H1 (cell line): Measurements from ENCODE around the gene CUL9. TPM values are rescaled to one million over a fixed set of nuclear protein-coding genes. Genes with fewer than 3 reads are reported as not detected.

ENCODE experiments used
- CTCF ChIA-PET: fragments of 300-600 bp; sonication (Branson Sonifier 250); formaldehyde crosslinking; loops from one replicate; lab custom pipeline; 2021; ENCODE audit not compliant: partially characterized antibody; lab: Charles Lee
- POLR2A ChIA-PET: fragments of 300-600 bp; sonication (Branson Sonifier 250); formaldehyde crosslinking; loops from one replicate; lab custom pipeline; 2021; ENCODE audit warnings: inconsistent platforms; ENCODE audit not compliant: partially characterized antibody; lab: Charles Lee
- DNase-seq, 2 experiments: peaks; one replicate each; pipeline versions ENCODE4 v3.0.0 to v3.0.0-alpha.2; 2010 to 2022; ENCODE audit warnings: low spot score in 2 of 2, low read depth in 1 of 2, mixed read lengths in 1 of 2
- FAIRE-seq: peaks from 2 replicates; lab custom pipeline; 2011; peaks lifted over from hg19 to GRCh38; lab: Jason Lieb, UNC
- H2AFZ ChIP-seq: 2 replicates; pipeline ENCODE4 v1.8.1; 2012; ENCODE audit warnings: low read length, inconsistent platforms
- H2AK5ac ChIP-seq: 2 replicates; pipeline ENCODE4 v1.6.1; 2013; ENCODE audit warnings: low read depth, low read length
- H2BK120ac ChIP-seq: replicated peaks from 2 replicates; pipeline ENCODE3; 2013; ENCODE audit warnings: low read depth, low read length, inconsistent platforms
- H2BK12ac ChIP-seq: 2 replicates; pipeline ENCODE4 v1.6.1; 2013; ENCODE audit warnings: low read depth, low read length
- H2BK15ac ChIP-seq: 2 replicates; pipeline ENCODE4 v1.6.1; 2013; ENCODE audit warnings: low read length
- H2BK20ac ChIP-seq: 2 replicates; pipeline ENCODE4 v1.6.1; 2013; ENCODE audit warnings: low read length
- H2BK5ac ChIP-seq: 2 replicates; pipeline ENCODE4 v1.6.1; 2013; ENCODE audit warnings: low read depth, low read length
- H3K14ac ChIP-seq: 2 replicates; pipeline ENCODE4 v1.6.1; 2013; ENCODE audit warnings: inconsistent platforms; ENCODE audit not compliant: insufficient read length
- H3K18ac ChIP-seq: 2 replicates; pipeline ENCODE4 v1.6.1; 2013; ENCODE audit warnings: low read length; ENCODE audit errors: extremely low read depth
- H3K23ac ChIP-seq: 2 replicates; pipeline ENCODE4 v1.6.1; 2013; ENCODE audit warnings: inconsistent platforms; ENCODE audit not compliant: insufficient read length
- H3K23me2 ChIP-seq: 2 replicates; pipeline ENCODE4 v1.6.1; 2013; ENCODE audit warnings: low read depth, low read length
- H3K27ac ChIP-seq: 2 replicates; pipeline ENCODE4 v1.6.1; 2011; ENCODE audit warnings: low read depth, low read length, inconsistent platforms
- H3K27me3 ChIP-seq, 4 experiments: replicated peaks in 1 of 4; 1 replicate in 1 of 4; 2 replicates in 3 of 4; pipeline versions ENCODE4 v1.6.1 to v1.8.1; 2011 to 2013; ENCODE audit warnings: low read length in 3 of 4, mild to moderate bottlenecking in 3 of 4, inconsistent platforms in 2 of 4, mixed read lengths in 2 of 4, moderate library complexity in 1 of 4; ENCODE audit not compliant: control insufficient read depth in 3 of 4, insufficient read depth in 3 of 4; ENCODE audit errors: extremely low read depth in 1 of 4
- H3K36me3 ChIP-seq, 4 experiments: 2 replicates each; pipeline versions ENCODE4 v1.6.1 to v1.8.1; 2011 to 2013; ENCODE audit warnings: mild to moderate bottlenecking in 4 of 4, low read length in 3 of 4, moderate library complexity in 2 of 4, control low read depth in 1 of 4, inconsistent platforms in 1 of 4; ENCODE audit not compliant: insufficient read depth in 4 of 4, control insufficient read depth in 2 of 4
- H3K4ac ChIP-seq: replicated peaks from 2 replicates; pipeline ENCODE3; 2013; ENCODE audit warnings: low read length, low read depth, mixed read lengths, inconsistent platforms; ENCODE audit not compliant: insufficient read length
- H3K4me1 ChIP-seq, 4 experiments: replicated peaks in 1 of 4; 1 replicate in 1 of 4; 2 replicates in 3 of 4; pipeline versions ENCODE4 v1.6.1 to v1.8.1; 2011 to 2013; ENCODE audit warnings: low read length in 3 of 4, inconsistent platforms in 2 of 4, mixed read lengths in 1 of 4; ENCODE audit not compliant: insufficient read depth in 4 of 4, control insufficient read depth in 3 of 4
- H3K4me2 ChIP-seq, 2 experiments: 2 replicates each; pipeline versions ENCODE4 v1.6.1 to v1.8.1; 2011 to 2013; ENCODE audit warnings: low read depth in 2 of 2, low read length in 2 of 2, control low read depth in 1 of 2, inconsistent platforms in 1 of 2, mild to moderate bottlenecking in 1 of 2; ENCODE audit not compliant: insufficient read depth in 1 of 2
- H3K4me3 ChIP-seq, 4 experiments: fragments of 200-600, 300-600 bp in 1 of 4; sonication (generic), shearing (Covaris generic), sonication (Bioruptor Twin) in 1 of 4; 2 replicates each; pipeline versions ENCODE4 v1.5.1 to v1.8.1; 2011 to 2016; ENCODE audit warnings: low read length in 4 of 4, low read depth in 3 of 4, control low read depth in 2 of 4, inconsistent platforms in 2 of 4, mild to moderate bottlenecking in 2 of 4, mixed read lengths in 1 of 4, moderate library complexity in 1 of 4; ENCODE audit not compliant: insufficient read depth in 2 of 4; ENCODE audit errors: extremely low read depth in 1 of 4
- H3K56ac ChIP-seq: replicated peaks from 2 replicates; pipeline ENCODE3; 2013; ENCODE audit warnings: low read depth, mild to moderate bottlenecking, mixed read lengths, low read length, inconsistent platforms; ENCODE audit not compliant: insufficient read length
- H3K79me1 ChIP-seq: 2 replicates; pipeline ENCODE4 v1.6.1; 2013; ENCODE audit warnings: low read depth, low read length, control low read depth
- H3K79me2 ChIP-seq, 2 experiments: 2 replicates each; pipeline versions ENCODE4 v1.6.1 to v1.8.1; 2012 to 2013; ENCODE audit warnings: low read length in 2 of 2, mild to moderate bottlenecking in 2 of 2, inconsistent platforms in 1 of 2; ENCODE audit not compliant: insufficient read depth in 2 of 2, control insufficient read depth in 1 of 2
- H3K9ac ChIP-seq, 4 experiments: replicated peaks in 1 of 4; 1 replicate in 1 of 4; 2 replicates in 3 of 4; pipeline versions ENCODE4 v1.6.1 to v1.8.1; 2011 to 2013; ENCODE audit warnings: low read depth in 3 of 4, low read length in 3 of 4, control low read depth in 2 of 4, mild to moderate bottlenecking in 2 of 4, moderate library complexity in 2 of 4, inconsistent platforms in 1 of 4; ENCODE audit errors: extremely low read depth in 1 of 4
- H3K9me3 ChIP-seq, 2 experiments: 2 replicates each; pipeline versions ENCODE4 v1.6.1 to v1.8.1; 2012 to 2013; ENCODE audit warnings: mild to moderate bottlenecking in 2 of 2, moderate library complexity in 2 of 2, control low read depth in 1 of 2, inconsistent platforms in 1 of 2, low read depth in 1 of 2, low read length in 1 of 2, mixed read lengths in 1 of 2; ENCODE audit not compliant: insufficient read depth in 2 of 2
- H4K20me1 ChIP-seq, 2 experiments: replicated peaks in 1 of 2; 2 replicates each; pipeline versions ENCODE3 to v1.8.1; 2011 to 2013; ENCODE audit warnings: inconsistent platforms in 2 of 2, low read length in 2 of 2, mild to moderate bottlenecking in 1 of 2; ENCODE audit not compliant: insufficient read depth in 2 of 2, control insufficient read depth in 1 of 2
- H4K5ac ChIP-seq: 2 replicates; pipeline ENCODE4 v1.6.1; 2013; ENCODE audit warnings: low read length, low read depth, mixed read lengths, inconsistent platforms; ENCODE audit not compliant: insufficient read length
- H4K8ac ChIP-seq: 2 replicates; pipeline ENCODE4 v1.8.0; 2013; ENCODE audit warnings: mild to moderate bottlenecking, moderate library complexity, low read length, inconsistent platforms; ENCODE audit not compliant: insufficient read depth; ENCODE audit errors: extremely low read depth
- H4K91ac ChIP-seq: replicated peaks from 2 replicates; pipeline ENCODE3; 2013; ENCODE audit warnings: low read length, mixed read lengths, inconsistent platforms; ENCODE audit not compliant: insufficient read length
- ASH2L ChIP-seq: fragments of 200-600, 300-600 bp; sonication (generic); IDR thresholded peaks from one replicate; pipeline ENCODE4 v1.7.1; 2017; ENCODE audit warnings: low read length
- ATF3 ChIP-seq: IDR thresholded peaks from 2 replicates; pipeline ENCODE4 v1.6.1; 2011; ENCODE audit warnings: low read depth, mild to moderate bottlenecking, low read length; ENCODE audit not compliant: insufficient read depth
- CEBPB ChIP-seq: IDR thresholded peaks from 2 replicates; pipeline ENCODE4 v1.6.1; 2012; ENCODE audit warnings: low read depth, low read length
- E2F6 ChIP-seq: IDR thresholded peaks from 2 replicates; pipeline ENCODE4 v1.6.1; 2012; ENCODE audit warnings: inconsistent platforms
- FOSL1 ChIP-seq: IDR thresholded peaks from 2 replicates; pipeline ENCODE4 v1.6.1; 2011; ENCODE audit warnings: mild to moderate bottlenecking, low read depth, low read length, moderate library complexity; ENCODE audit not compliant: insufficient read depth
- HDAC6 ChIP-seq: IDR thresholded peaks from one replicate; pipeline ENCODE4 v1.7.1; 2012; ENCODE audit warnings: low read depth, mild to moderate bottlenecking, inconsistent platforms, low read length, moderate library complexity
- JUND ChIP-seq: IDR thresholded peaks from 2 replicates; pipeline ENCODE4 v1.6.1; 2011; ENCODE audit warnings: mild to moderate bottlenecking, improper control_type of control experiment, low read length
- KDM1A ChIP-seq: fragments of 200-600, 300-600 bp; sonication (generic); IDR thresholded peaks from 2 replicates; pipeline ENCODE4 v1.7.1; 2016; ENCODE audit warnings: mild to moderate bottlenecking, low read length, borderline replicate concordance
- POLR2A ChIP-seq, 2 experiments: IDR thresholded peaks; 1 replicate in 1 of 2; 2 replicates in 1 of 2; pipeline ENCODE4 v1.6.1; 2011; ENCODE audit warnings: low read depth in 2 of 2, low read length in 2 of 2, mild to moderate bottlenecking in 2 of 2; ENCODE audit errors: control extremely low read depth in 1 of 2
- SP1 ChIP-seq: IDR thresholded peaks from 2 replicates; pipeline ENCODE4 v1.6.1; 2011; ENCODE audit warnings: low read depth, low read length
- SP4 ChIP-seq: IDR thresholded peaks from 2 replicates; pipeline ENCODE4 v1.6.1; 2012; ENCODE audit warnings: low read length, inconsistent platforms
- SUZ12 ChIP-seq: fragments of 200-600 bp; sonication (generic); IDR thresholded peaks from 2 replicates; pipeline ENCODE4 v1.6.1; 2012; ENCODE audit warnings: mild to moderate bottlenecking, inconsistent platforms, low read length, moderate library complexity, mixed read lengths
- USF2 ChIP-seq: IDR thresholded peaks from 2 replicates; pipeline ENCODE4 v1.6.1; 2011; ENCODE audit warnings: low read length, improper control_type of control experiment
- WGBS, 2 experiments: shearing (Covaris generic) in 1 of 2; methylation state at CpG; one replicate each; pipeline versions ENCODE4 v1.1.6 to v1.1.7; 2013 to 2015; ENCODE audit warnings: low lambda C conversion rate in 2 of 2, mixed read lengths in 2 of 2, inconsistent platforms in 1 of 2, low coverage in 1 of 2, missing lambda C conversion rate in 1 of 2; ENCODE audit not compliant: insufficient replicate concordance in 2 of 2, insufficient coverage in 1 of 2, insufficient read length in 1 of 2; ENCODE audit errors: extremely low coverage in 1 of 2, missing lambda C conversion rate in 1 of 2; 5-methylcytosine and 5-hydroxymethylcytosine counted together
- polyA plus RNA-seq, 7 experiments: library from polyadenylated mRNA; depleted of rRNA in 3 of 7; stranded (reverse) in 5 of 7; unstranded in 2 of 7; fragments of >200 nt in 5 of 7; fragments of 200-250 nt in 2 of 7; gene quantifications; 1 replicate in 5 of 7; 2 replicates in 1 of 7; 4 replicates in 1 of 7; pipeline versions ENCODE4 v1.2.1 to v1.2.3, GENCODE V29; 2011 to 2013; ENCODE audit warnings: missing spikeins in 2 of 7, mixed read lengths in 2 of 7
- total RNA-seq: library from RNA; stranded (reverse); fragmentation: NEBNext Ultra II Directional; extraction: Animal tissue kit (Norgen Biotek cat#: 25700); gene quantifications from 2 replicates; pipeline ENCODE4 v1.2.1, GENCODE V29; 2021

Gene CUL9
- total and polyA plus RNA-seq, 2 of the 8 experiments (the other 6 are each of a cell fraction or from before 2014, with no cell fraction given) = 7.7 to 9.8 TPM

- Histone ChIP-seq H3K27me3 (peaks cover 13 to 51% (median 44%) of the 10 kb centered on the region in 4 experiments), H3K14ac (no peak overlapping the region), H2AK5ac (no peak overlapping the region), H3K79me2 (no peaks in the 10 kb centered on the region), H3K9me3 (no peaks in the 10 kb centered on the region), H3K27ac (no peak overlapping the region), H2BK15ac (no peak overlapping the region), H3K36me3 (no peaks in the 10 kb centered on the region), H4K5ac (no peak overlapping the region), H3K23ac (no peak overlapping the region), H3K18ac (no peak overlapping the region), H3K4me2 (no peak overlapping the region), H2BK12ac (no peak overlapping the region), H3K4ac (no peak overlapping the region), H4K91ac (no peak overlapping the region), H2BK20ac (no peak overlapping the region), H2AFZ (no peak overlapping the region), H4K20me1 (peaks cover 0 to 4% of the 10 kb centered on the region in 2 experiments), H2BK120ac (no peak overlapping the region), H4K8ac (no peak overlapping the region), H3K4me1 (peaks cover 0 to 3% (median 1%) of the 10 kb centered on the region in 4 experiments; a peak in 4 of 7 replicates), H3K23me2 (no peaks in the 10 kb centered on the region; the same call in 1 of the 2 replicates), H3K56ac (no peak overlapping the region), H3K9ac (no peak overlapping the region), H3K4me3 (no peak overlapping the region), H2BK5ac (no peak overlapping the region), H3K79me1 (no peaks in the 10 kb centered on the region)
- DNase-seq = no peak
- WGBS, 2 experiments = 94% methylated on average over 1 of the region's 1 CpG; no CpG with 5 or more reads in 1 of the 2 experiments
- ChIA-PET CTCF (interaction anchor here (1.3 to 2.1 kb wide), 4 partner anchors 9 to 46 kb away, joined by 3 to 12 read pairs (median 4); partner anchors contain the start of gene DNPH1), POLR2A (no interaction called here)
- no peak for FAIRE-seq
- TF ChIP-seq SP4 (no peak), ATF3 (no peak), USF2 (no peak), SP1 (no peak), SUZ12 (no peak), JUND (no peak), ASH2L (no peak), KDM1A (no peak), E2F6 (no peak), FOSL1 (no peak), POLR2A (IDR thresholded peaks at IDR 0.05; ENCODE audit: control extremely low read depth in 1 of 2, low read depth in 2 of 2, low read length in 2 of 2) (no peak), CEBPB (no peak), HDAC6 (no peak)
Measured at GRCh38 chr6:43240950-43241349, 59.0 kb downstream of the CUL9 start.
